Panc1 (cell line): Measurements from ENCODE around the gene ITGB5.

Experiments used
- POLR2AphosphoS5 ChIP-seq: IDR thresholded peaks from 2 replicates; pipeline ENCODE4 v1.6.1; 2012; ENCODE audit warnings: mild to moderate bottlenecking, low read depth, low read length, moderate library complexity
- TCF7L2 ChIP-seq: IDR thresholded peaks from 2 replicates; pipeline ENCODE4 v1.6.1; 2011; ENCODE audit warnings: mild to moderate bottlenecking, low read depth, low read length, inconsistent platforms
- TF ChIP-seq, protein P1 (sequence below): fragments of 450-650 bp; IDR thresholded peaks from 2 replicates; pipeline ENCODE4 v1.5.1; 2017; ENCODE audit warnings: mild to moderate bottlenecking
- TF ChIP-seq, protein P2 (sequence below), 2 experiments: IDR thresholded peaks; 2 replicates each; pipeline ENCODE4 v1.6.1; 2011 to 2012; ENCODE audit warnings: low read depth in 2 of 2, control low read depth in 1 of 2, low read length in 1 of 2, mild to moderate bottlenecking in 1 of 2, moderate library complexity in 1 of 2; ENCODE audit not compliant: insufficient read depth in 1 of 2

GRCh38 chr3:124802061-124802698 is 85.0 kb downstream of the ITGB5 start:
- TF ChIP-seq, protein P1, sequence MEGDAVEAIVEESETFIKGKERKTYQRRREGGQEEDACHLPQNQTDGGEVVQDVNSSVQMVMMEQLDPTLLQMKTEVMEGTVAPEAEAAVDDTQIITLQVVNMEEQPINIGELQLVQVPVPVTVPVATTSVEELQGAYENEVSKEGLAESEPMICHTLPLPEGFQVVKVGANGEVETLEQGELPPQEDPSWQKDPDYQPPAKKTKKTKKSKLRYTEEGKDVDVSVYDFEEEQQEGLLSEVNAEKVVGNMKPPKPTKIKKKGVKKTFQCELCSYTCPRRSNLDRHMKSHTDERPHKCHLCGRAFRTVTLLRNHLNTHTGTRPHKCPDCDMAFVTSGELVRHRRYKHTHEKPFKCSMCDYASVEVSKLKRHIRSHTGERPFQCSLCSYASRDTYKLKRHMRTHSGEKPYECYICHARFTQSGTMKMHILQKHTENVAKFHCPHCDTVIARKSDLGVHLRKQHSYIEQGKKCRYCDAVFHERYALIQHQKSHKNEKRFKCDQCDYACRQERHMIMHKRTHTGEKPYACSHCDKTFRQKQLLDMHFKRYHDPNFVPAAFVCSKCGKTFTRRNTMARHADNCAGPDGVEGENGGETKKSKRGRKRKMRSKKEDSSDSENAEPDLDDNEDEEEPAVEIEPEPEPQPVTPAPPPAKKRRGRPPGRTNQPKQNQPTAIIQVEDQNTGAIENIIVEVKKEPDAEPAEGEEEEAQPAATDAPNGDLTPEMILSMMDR: no peak
- no peak for TF ChIP-seq POLR2AphosphoS5
- TF ChIP-seq, protein P2, sequence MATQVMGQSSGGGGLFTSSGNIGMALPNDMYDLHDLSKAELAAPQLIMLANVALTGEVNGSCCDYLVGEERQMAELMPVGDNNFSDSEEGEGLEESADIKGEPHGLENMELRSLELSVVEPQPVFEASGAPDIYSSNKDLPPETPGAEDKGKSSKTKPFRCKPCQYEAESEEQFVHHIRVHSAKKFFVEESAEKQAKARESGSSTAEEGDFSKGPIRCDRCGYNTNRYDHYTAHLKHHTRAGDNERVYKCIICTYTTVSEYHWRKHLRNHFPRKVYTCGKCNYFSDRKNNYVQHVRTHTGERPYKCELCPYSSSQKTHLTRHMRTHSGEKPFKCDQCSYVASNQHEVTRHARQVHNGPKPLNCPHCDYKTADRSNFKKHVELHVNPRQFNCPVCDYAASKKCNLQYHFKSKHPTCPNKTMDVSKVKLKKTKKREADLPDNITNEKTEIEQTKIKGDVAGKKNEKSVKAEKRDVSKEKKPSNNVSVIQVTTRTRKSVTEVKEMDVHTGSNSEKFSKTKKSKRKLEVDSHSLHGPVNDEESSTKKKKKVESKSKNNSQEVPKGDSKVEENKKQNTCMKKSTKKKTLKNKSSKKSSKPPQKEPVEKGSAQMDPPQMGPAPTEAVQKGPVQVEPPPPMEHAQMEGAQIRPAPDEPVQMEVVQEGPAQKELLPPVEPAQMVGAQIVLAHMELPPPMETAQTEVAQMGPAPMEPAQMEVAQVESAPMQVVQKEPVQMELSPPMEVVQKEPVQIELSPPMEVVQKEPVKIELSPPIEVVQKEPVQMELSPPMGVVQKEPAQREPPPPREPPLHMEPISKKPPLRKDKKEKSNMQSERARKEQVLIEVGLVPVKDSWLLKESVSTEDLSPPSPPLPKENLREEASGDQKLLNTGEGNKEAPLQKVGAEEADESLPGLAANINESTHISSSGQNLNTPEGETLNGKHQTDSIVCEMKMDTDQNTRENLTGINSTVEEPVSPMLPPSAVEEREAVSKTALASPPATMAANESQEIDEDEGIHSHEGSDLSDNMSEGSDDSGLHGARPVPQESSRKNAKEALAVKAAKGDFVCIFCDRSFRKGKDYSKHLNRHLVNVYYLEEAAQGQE (IDR thresholded peaks at IDR 0.05; ENCODE audit: insufficient read depth in 1 of 2, low read depth in 2 of 2, low read length in 1 of 2): no peak
- no peak for TF ChIP-seq TCF7L2
